NOMO-1 treated with dmso at 0.1 percent for 144 hours (cell line): ENCODE measurements around the gene TM9SF4.

ENCODE experiments used
- DNase-seq: peaks from one replicate; lab custom pipeline; 2025; ENCODE audit not compliant: unreplicated experiment; lab: John Stamatoyannopoulos, UW

Gene TM9SF4

DNA sequence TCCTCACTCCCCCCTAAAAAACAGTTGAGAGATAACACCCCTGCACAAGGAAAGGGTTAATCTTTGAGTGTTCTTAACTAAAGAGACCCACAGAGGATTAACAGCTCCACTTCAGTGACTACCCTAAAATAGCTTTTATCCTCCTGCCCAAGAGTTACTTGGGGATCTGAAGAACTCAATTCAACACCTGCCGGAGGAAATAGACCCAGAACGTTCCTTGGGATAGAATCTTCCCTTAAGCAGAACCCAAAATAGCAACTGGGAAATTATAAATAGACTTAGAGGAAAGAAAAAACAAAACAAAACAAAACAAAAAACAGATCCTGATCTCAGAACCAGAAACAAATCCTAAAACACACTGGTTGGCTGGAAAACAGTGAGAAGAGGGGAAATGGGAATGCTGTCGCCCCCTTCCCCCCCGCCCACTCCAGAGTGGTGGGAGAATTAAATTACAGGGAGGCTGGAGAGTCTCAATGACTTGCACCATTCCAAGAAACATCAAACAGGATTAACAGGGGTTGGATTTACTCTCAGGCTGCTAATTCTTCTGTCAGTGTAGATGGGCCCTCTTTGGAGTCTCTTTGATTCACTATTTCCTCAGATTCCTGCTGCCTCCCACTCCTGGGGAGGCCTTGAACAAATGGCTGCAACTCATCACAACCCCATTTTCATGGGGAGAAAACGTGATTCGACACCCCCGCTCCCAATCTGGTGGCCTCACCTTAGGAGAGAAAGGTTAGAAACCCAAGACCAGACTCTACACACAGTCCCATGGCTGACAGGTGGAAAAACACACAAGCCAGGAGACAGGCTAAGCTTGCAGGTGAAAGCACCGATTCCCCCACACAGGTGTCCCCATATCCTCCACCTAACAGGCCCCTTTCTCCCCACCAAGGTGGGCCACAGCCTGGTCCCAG, 96.6 kb downstream of the TM9SF4 start:
- DNase-seq, result no peak

DNA sequence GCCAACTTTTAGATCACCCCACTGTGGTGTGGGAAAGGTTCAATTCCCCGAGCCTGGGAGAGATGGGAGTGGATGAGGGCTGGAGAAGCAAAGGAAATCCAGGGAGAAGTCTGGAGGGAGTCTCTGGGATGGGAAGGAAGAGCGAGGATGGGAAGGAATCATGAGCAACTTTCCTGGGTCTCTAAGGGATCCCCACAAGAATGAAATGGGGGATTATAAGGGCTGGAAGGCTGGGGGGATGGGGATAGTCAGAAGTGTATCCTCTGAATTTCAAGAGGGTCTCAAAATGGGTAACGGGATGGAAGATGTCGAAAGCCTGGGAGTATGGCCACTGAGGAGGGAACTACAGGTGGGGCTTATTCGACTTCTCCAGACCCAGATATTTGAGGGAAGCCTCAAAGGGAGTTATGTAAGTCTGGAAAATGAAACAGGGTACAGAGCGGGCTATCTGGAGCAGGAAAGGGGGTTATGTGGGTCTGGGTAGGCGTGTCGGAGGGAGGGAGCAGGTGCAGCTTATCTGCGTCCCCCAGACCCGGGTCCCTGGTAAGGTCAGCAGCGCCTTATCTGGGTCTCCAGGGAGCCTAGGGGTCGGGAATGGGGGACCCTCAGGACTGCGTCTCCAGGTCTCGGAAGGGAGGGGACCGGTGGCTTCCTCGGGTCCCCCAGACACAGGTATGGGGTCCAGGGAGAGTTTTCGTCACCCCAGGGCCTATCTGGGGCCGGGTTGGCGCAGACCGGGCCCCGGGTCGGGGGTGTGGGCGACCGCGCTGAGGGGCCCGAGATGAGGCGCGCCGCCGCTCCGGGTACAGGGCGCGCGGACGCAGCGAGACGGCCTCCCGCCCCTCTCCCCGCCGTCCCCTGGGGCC, 97.5 kb downstream of the TM9SF4 start:
- no peak for DNase-seq

DNA sequence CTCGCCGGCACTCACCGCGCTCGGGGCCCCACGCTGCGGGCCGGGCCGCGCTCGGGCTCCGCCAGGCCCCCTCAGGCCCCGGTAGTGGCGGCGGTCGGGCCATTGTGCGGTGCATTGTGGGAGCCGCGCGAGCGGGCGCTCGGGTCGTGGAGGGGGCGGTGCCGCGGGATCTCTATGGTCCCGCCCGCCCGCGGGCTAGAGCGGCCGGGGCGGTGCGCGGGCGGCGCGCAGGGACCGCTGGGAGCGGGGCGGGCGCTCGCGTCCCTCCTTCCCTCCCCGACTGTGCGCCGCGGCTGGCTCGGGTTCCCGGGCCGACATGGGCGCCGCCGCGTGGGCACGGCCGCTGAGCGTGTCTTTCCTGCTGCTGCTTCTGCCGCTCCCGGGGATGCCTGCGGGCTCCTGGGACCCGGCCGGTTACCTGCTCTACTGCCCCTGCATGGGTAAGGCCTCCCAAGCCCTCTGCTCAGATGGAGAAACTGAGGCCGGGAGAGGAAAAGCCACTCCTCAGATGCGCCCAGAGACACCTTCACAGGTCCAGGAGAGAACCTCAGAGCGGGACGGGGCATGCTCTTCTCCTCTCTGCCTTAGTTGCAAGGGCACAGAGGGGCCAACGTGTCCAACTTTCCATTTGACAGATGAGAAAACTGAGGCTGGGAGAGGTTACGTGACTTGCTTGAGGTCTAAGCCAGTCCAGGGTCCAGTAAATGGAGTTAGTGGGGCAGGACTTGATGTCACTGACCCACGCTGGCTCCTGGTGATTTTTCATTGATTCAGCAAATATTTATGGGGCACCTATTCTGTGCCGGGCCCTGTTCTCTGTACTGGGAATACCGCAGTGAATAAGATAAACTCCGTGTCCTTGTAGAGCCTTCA, 98.3 kb downstream of the TM9SF4 start, which contains the start of the genes PLAGL2 and POFUT1:
Gene PLAGL2 (minus strand): TSS at position 118 of the 873 bp plus-strand sequence. CDS start 5,565 bp downstream, outside the sequence.
Gene POFUT1 (plus strand): TSS at position 255 of the 873 bp plus-strand sequence. CDS start 62 bp downstream, at position 317.
- DNase-seq, result peak; percentile 77

DNA sequence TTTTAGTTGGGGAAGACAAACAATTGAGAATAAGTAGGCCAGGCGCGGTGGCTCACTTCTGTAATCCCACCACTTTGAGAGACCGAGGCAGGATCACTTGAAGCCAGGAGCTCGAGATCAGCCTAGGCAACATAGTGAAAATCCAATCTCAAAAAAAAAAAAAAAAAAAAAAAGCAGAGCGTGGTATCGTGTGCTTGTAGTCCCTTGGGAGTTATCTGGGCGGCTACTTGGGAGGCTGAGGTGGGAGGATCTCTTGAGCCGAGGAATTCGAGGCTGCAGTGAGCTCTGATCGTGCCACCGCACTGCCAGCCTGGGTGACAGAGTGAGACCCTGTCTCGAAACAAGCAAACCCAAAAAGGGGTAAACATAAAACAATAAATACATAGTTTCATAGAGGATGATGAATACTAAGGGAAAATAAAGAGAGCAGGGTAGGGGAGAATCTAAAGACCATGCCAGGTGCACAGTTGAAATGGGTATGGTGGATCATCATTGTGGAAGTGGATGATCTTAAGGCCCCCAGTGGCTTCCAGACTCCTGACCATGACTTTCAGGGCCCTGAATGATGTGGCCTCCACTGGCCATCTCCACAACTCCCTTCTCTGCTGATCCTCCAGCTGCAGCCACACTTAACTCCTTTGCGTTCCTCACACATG, 99.1 kb downstream of the TM9SF4 start:
- no peak for DNase-seq

DNA sequence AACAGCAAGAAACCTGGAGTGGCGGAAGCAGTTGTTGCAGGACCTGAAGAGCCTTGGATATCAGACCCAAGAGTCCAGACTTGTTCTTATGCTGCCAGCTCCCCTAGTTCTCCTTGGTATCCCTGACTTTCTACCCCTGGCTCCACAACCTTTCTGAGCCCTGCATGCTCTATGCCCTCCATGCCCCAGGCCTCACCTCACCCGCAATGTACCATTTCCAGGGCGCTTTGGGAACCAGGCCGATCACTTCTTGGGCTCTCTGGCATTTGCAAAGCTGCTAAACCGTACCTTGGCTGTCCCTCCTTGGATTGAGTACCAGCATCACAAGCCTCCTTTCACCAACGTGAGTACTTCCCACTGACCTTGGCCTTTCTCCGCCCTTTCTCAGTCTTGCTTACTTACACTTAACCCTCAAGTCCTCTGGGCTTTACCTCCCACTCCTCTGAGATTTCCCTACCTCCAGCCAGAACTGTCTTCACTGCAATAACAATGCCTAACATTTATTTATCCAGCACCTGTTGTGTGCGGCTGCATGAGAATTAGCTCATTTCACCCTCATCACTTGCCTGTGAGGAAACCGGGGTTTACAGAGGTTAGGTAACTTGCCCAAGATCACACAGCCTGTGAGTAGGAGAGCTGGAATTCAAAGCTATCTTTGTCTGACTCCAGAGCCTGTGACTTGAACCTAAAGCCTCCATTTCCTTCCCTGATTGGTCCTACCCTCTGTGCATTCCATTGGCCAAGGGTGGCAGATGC, 100.5 kb downstream of the TM9SF4 start:
- DNase-seq, result no peak

DNA sequence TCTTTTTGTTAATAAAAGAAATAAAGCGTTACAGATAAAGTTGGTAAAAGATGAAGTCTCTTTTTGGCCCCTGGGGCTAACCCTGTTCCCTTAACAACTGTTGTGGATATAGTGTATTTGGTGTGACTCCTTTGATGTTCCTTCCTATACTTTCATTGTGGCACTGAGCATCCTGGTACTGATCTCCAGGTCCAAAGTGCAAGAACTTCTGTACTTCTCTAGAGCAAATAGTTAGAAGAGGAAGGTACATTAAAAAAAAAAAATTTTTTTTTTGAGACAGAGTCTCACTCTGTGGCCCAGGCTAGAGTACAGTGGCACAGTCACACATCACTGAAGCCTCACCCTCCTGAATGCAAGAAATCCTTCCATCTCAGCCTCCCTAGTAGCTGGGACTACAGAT, 104.4 kb downstream of the TM9SF4 start:
- DNase-seq, result no peak

DNA sequence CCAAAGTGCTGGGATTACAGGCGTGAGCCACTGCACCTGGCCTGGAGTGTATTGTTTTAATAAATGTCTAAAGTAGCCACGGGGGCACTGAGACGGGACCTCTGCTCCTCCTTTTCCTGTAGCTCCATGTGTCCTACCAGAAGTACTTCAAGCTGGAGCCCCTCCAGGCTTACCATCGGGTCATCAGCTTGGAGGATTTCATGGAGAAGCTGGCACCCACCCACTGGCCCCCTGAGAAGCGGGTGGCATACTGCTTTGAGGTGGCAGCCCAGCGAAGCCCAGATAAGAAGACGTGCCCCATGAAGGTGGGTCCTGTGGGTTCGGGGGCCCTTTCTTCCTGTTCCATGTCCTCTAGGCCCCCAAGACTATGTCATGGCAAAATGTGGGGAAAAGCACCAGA, 105.6 kb downstream of the TM9SF4 start:
- DNase-seq, result no peak

DNA sequence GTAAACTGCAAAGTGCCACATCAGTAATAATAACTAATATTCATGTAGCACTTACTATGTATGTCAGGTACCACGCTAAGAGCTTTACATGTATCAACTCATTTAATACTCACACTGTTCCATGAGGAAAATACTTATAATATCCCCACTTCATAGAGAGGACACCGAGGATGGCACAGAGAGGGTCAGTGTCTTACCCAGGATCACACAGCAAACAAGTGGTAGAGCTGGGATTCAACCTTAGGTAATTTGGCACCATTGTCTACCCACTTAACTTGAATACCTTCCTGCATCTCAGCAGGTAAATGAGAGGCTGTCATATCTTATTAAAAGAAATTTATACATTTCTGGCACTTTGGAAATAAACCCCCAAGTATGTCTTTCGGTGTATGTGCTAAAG, 106.2 kb downstream of the TM9SF4 start:
- no peak for DNase-seq

DNA sequence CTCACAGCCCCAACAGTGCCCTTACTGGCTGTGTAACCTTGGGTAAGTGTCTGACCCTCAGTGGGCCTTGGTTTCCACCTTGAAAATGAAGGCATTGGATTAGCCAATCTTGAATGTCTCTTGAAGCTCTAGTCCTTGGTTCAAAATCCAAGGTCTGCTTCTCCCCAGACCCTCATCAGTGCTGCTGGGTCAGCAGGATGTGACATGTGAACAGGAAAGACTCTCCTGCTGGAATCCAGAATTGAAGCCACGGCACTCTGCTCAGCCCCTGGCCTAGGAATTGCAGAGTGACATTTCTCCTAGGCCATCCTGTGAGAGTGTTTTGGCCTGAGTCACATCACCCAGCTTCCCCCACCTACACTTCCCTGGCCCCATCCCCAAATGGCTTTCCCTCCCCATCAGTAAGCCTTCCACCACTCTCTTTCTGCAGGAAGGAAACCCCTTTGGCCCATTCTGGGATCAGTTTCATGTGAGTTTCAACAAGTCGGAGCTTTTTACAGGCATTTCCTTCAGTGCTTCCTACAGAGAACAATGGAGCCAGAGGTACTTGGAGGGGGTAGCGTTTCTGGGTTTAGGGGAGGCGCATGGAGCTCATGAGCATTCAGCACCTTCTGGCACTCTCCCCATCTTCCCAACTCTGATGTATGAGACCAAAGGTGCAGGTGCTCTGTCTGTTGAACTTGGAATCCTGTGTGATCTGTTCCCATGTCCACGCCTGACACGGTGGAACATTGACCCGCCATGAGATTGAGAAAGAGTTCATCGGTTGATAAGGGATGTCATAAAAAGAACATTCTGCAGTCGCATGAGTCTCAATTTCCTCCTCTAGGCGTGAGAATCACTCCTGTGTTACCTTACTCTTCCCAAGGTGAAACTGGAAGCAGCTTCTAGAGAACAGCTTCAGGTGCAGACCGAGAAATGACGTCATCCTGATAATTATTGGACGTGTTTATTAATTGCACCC, 106.9 kb downstream of the TM9SF4 start:
- no peak for DNase-seq
